ENCODE measurements around the gene OGG1.
A peak's percentile ranks its signal among the peaks of the same experiment; 100 is the strongest.

The OGG1 gene

GRCh38 chr3:9787714-9788113, 38.0 kb downstream of the OGG1 start:
- DNase-seq, result no peak

- no peak for DNase-seq
Observed at GRCh38 chr3:9791127-9791526, 41.4 kb downstream of the OGG1 start.

- no peak for DNase-seq
Observed at GRCh38 chr3:9791790-9792404, 42.1 kb downstream of the OGG1 start.

GRCh38 chr3:9792405-9793160, 42.8 kb downstream of the OGG1 start, which contains the start of the genes ARPC4 and TADA3:
ARPC4 (plus strand) TSS chr3:9793082; CDS start chr3:9793122, 40 bp downstream.
TADA3 (minus strand) TSS chr3:9792473; CDS start chr3:9791466, 1,007 bp downstream.
- DNase-seq, result peak; percentile 68

- no peak for DNase-seq
Observed at GRCh38 chr3:9793161-9793781, 43.5 kb downstream of the OGG1 start.

- no peak for DNase-seq
Observed at GRCh38 chr3:9794400-9794799, 44.6 kb downstream of the OGG1 start.

GRCh38 chr3:9795207-9795606, 45.5 kb downstream of the OGG1 start:
- no peak for DNase-seq

GRCh38 chr3:9797196-9797945, 47.6 kb downstream of the OGG1 start:
- no peak for DNase-seq

GRCh38 chr3:9800529-9800928, 50.8 kb downstream of the OGG1 start:
- no peak for DNase-seq

GRCh38 chr3:9803494-9803893, 53.7 kb downstream of the OGG1 start:
- DNase-seq, result no peak

- DNase-seq, result no peak
Observed at GRCh38 chr3:9804996-9805395, 55.2 kb downstream of the OGG1 start.

GRCh38 chr3:9806137-9806536, 56.4 kb downstream of the OGG1 start:
- DNase-seq, result no peak

Measured in NCI-H2081 treated with DMSO at 0.1 percent for 48 hours (cell line).